Glutamatergic neuron (in vitro differentiated cells): ENCODE results near the gene PADI3. TPM values are rescaled to one million over a fixed set of nuclear protein-coding genes. Genes with fewer than 3 reads are reported as not detected.

Source experiments
- DNase-seq: peaks from one replicate; pipeline ENCODE4 v3.0.0; 2022
- H3K27ac Mint-ChIP-seq: one replicate; pipeline ENCODE4 v1.8.0; 2020; ENCODE audit warnings: mild to moderate bottlenecking, mixed read lengths, inconsistent platforms; ENCODE audit not compliant: unreplicated experiment
- H3K27me3 Mint-ChIP-seq: one replicate; pipeline ENCODE4 v1.8.0; 2020; ENCODE audit warnings: mild to moderate bottlenecking, moderate library complexity, mixed read lengths, inconsistent platforms; ENCODE audit not compliant: unreplicated experiment
- H3K36me3 Mint-ChIP-seq: one replicate; pipeline ENCODE4 v1.8.0; 2020; ENCODE audit warnings: mild to moderate bottlenecking, mixed read lengths, inconsistent platforms; ENCODE audit not compliant: unreplicated experiment
- H3K4me1 Mint-ChIP-seq: one replicate; pipeline ENCODE4 v1.8.0; 2020; ENCODE audit warnings: mild to moderate bottlenecking, low read depth, mixed read lengths, inconsistent platforms; ENCODE audit not compliant: unreplicated experiment
- H3K4me3 Mint-ChIP-seq: one replicate; pipeline ENCODE4 v1.8.0; 2020; ENCODE audit warnings: mild to moderate bottlenecking, mixed read lengths, inconsistent platforms; ENCODE audit not compliant: unreplicated experiment
- H3K9me3 Mint-ChIP-seq: one replicate; pipeline ENCODE4 v1.8.0; 2020; ENCODE audit warnings: mild to moderate bottlenecking, moderate library complexity, mixed read lengths, inconsistent platforms; ENCODE audit not compliant: unreplicated experiment
- CTCF ChIP-seq: fragments of 200-600 bp; sonication (generic); IDR thresholded peaks from one replicate; pipeline ENCODE4 v1.5.0; 2021; ENCODE audit not compliant: partially characterized antibody, unreplicated experiment
- total RNA-seq: library from RNA; stranded (reverse); fragmentation: NEBNext Ultra II Directional; extraction: Animal tissue kit (Norgen Biotek cat#: 25700); gene quantifications from one replicate; pipeline ENCODE4 v1.2.1, GENCODE V29; 2021; ENCODE audit not compliant: unreplicated experiment

PADI3 gene
- total RNA-seq, 1 donor from 2014 or later = not detected

DNA sequence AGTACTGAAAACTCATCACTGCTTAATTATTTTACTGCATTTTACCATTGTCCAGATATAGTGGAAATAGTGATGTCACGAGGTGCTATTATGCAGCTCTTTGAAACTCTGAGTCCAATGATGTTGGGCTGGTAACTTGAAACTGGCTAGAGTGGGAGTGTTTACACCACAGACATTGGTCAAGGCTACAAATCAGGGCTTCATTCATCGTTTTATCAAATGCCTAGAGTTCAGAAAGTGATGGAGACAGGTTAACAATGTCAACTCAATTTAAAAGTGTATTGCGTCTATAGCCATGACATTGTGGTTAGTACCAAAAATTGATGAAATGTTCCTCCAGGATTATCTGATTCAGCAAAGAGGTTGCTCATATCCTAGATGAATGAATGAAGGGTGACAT, 31.3 kb upstream of the PADI3 start:
- Mint-ChIP-seq H3K4me1 (peaks cover 2% of the 10 kb centered on the region), H3K4me3 (no peak overlapping the region), H3K27ac (no peak overlapping the region), H3K9me3 (peaks cover 3% of the 10 kb centered on the region), H3K36me3 (no peaks in the 10 kb centered on the region), H3K27me3 (peaks cover 8% of the 10 kb centered on the region)
- TF ChIP-seq CTCF = no peak
- no peak for DNase-seq

DNA sequence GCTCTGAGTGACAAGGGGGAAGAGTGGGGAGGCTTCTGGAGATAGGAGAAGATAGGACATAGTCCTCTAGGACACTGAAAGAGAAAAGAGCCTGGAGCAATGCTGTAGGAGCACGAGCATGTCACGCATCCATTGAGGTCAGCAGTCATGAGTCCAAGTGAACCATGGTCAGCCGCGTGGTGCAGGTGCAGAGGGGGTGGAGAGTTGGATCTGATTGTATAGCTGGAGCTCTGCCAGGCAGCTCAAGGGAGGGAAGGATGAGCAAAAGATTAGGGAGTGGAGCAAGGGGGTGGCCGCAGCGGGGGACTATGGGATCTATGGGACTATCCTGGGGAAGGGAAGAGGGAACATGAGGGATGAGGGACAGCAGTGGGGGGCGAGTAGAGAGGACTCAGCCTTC, 30.0 kb upstream of the PADI3 start:
- DNase-seq = no peak
- Mint-ChIP-seq H3K36me3 (no peaks in the 10 kb centered on the region), H3K4me3 (no peak overlapping the region), H3K9me3 (peaks cover 3% of the 10 kb centered on the region), H3K27me3 (peaks cover 7% of the 10 kb centered on the region), H3K4me1 (no peaks in the 10 kb centered on the region), H3K27ac (no peak overlapping the region)
- no peak for TF ChIP-seq CTCF

DNA sequence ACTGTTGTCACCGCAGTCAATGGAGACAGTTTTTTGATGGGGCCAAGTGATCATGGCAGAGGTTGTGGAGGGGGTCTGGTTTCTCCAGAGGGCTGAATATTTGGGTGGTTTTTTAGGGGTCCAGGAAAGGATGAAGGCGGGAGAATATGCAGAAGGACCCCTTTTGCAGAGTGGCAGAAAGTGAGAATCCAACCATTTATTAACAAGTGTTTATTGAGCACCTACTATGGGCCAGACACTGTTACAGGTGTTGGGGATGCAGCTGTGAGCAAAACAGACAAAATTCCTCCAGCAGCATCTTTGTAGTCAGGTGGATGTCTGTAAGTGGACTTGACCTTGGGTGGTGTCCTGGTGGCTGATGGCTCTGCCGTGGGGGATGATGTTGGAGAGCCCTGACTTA, 28.6 kb upstream of the PADI3 start:
- Mint-ChIP-seq H3K9me3 (no peaks in the 10 kb centered on the region), H3K27me3 (peaks cover 7% of the 10 kb centered on the region), H3K27ac (no peak overlapping the region), H3K36me3 (no peaks in the 10 kb centered on the region), H3K4me3 (no peak overlapping the region), H3K4me1 (no peaks in the 10 kb centered on the region)
- DNase-seq = no peak
- no peak for TF ChIP-seq CTCF

DNA sequence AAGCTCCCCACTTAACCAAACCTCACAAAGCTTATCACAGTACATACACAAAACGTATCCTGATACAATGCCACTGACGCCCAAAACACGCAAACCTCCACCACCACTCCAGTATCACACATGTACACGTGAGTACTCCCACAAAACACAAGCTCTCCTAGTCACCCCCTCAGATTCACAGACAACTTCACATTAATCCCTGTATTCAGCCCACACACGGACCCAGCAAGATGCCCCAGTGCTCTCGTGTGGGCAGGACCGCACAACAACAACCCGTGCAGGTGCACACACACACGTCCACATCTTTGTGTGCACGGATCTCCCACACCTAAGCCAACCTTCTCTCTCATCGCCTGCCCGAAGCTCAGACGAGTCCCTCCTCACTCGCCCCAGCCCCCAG, 26.3 kb upstream of the PADI3 start:
- H3K27me3 Mint-ChIP-seq = peaks cover 7% of the 10 kb centered on the region
- no peaks in the 10 kb centered on the region for H3K36me3 Mint-ChIP-seq
- no peak overlapping the region for H3K27ac Mint-ChIP-seq
- H3K4me1 Mint-ChIP-seq = no peaks in the 10 kb centered on the region
- peaks cover 2% of the 10 kb centered on the region for H3K9me3 Mint-ChIP-seq
- no peak for TF ChIP-seq CTCF
- H3K4me3 Mint-ChIP-seq = no peak overlapping the region
- no peak for DNase-seq

DNA sequence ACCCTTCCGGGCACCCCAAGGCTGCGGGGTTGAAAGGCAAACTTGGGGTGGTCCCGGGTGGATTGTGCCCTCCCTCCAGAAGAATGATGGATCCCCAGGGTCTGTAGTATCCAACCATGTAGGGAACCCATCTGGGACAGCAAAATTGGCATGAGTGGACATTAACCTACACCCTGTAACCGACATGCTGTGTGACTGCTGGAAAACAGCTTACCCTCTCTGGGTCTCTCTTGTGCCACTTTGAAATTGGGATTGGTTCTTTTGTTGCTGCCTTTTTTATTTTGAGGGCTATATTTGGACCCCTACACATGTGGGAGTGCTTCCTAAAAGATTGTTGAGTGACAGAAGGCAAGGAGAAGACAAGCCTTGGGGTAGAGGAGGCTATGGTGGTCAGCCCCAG, 24.5 kb upstream of the PADI3 start:
- Mint-ChIP-seq H3K4me3 (no peak overlapping the region), H3K4me1 (no peaks in the 10 kb centered on the region), H3K27ac (no peak overlapping the region), H3K27me3 (peaks cover 7% of the 10 kb centered on the region), H3K36me3 (no peaks in the 10 kb centered on the region), H3K9me3 (peaks cover 2% of the 10 kb centered on the region)
- no peak for TF ChIP-seq CTCF
- DNase-seq = no peak
